ENCODE results near the gene KIRREL3. TPM values are rescaled to one million over a fixed set of nuclear protein-coding genes. Genes with fewer than 3 reads are reported as not detected.
A peak's percentile ranks its signal among the peaks of the same experiment; 100 is the strongest.

The KIRREL3 gene
- total and polyA plus RNA-seq, 2 of the 4 experiments (the other 2 are of a cell fraction): 10.9 to 15.9 TPM

DNA sequence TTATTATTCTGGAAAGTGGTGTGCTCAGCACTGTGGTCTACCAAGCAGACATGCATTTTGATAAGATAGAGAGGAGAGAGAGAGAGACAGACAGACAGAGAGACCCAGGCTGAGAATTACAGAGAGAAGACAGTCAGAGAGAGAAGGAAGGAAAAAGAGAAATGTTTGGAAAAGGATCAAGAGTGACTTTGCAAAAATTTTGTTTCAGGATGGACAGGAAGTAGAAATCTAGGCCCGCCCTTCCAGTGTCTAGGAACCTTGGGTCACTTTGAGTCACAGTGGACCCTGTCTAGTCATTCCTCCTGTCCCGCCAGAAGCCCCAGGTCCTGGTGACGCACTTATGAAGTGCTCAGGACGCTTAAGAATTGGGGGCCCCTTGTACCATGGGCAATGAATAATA is 478.4 kb downstream of the KIRREL3 start:
- DNase-seq: peak; percentile 10

More for the DNA sequence above, 478.4 kb downstream of the KIRREL3 start:
- no peak overlapping the region for H4K91ac ChIP-seq (ENCODE audit: insufficient read depth, low read depth, low read length)
- no peaks in the 10 kb centered on the region for H3K9me3 ChIP-seq (ENCODE audit: control insufficient read depth, insufficient read depth, low read length)
- 100% methylated on average over 3 of the region's 4 CpGs; no CpG with 5 or more reads in 1 of the 2 experiments for whole genome bisulfite sequencing, 2 experiments (ENCODE audit: extremely low coverage in 2 of 2, insufficient read length in 1 of 2)
- H3K23ac ChIP-seq (ENCODE audit: low read depth, low read length): no peak overlapping the region
- no peak overlapping the region for H3K56ac ChIP-seq (ENCODE audit: extremely low read depth, insufficient read depth, low read length)
- H2BK20ac ChIP-seq (ENCODE audit: low read depth, low read length): no peak overlapping the region
- H3K27me3 ChIP-seq (ENCODE audit: control insufficient read depth, insufficient read depth, low read length): no peaks in the 10 kb centered on the region
- H3K4me3 ChIP-seq (ENCODE audit: insufficient read depth, low read depth, low read length): no peak overlapping the region
- H2BK120ac ChIP-seq (ENCODE audit: low read depth, low read length): no peak overlapping the region
- H2BK5ac ChIP-seq (ENCODE audit: low read depth, low read length, poor library complexity, severe bottlenecking): no peak overlapping the region
- no peak for ATAC-seq (ENCODE audit: low read depth)
- H2AFZ ChIP-seq (replicated peaks; ENCODE audit: low read length, poor library complexity): no peak overlapping the region
- no peak overlapping the region for H3K9ac ChIP-seq (ENCODE audit: low read depth, low read length)
- H3K18ac ChIP-seq (ENCODE audit: low read depth, low read length): no peak overlapping the region
- no peak overlapping the region for H2BK15ac ChIP-seq (ENCODE audit: low read depth, low read length)
- BruUV-seq (replicated peaks): no TSS peak
- H3K4me1 ChIP-seq (ENCODE audit: control insufficient read depth, insufficient read depth, low read length): no peaks in the 10 kb centered on the region
- no peak overlapping the region; the same call in 1 of the 2 replicates for H2AK5ac ChIP-seq (ENCODE audit: low read depth, low read length)
- H3K79me1 ChIP-seq (ENCODE audit: low read depth in 1 of 2, low read length in 2 of 2): no peaks in the 10 kb centered on the region
- ChIA-PET CTCF (no interaction called here), POLR2A (ENCODE audit: unreplicated experiment) (no interaction called here)
- TF ChIP-seq NFE2L2 (IDR thresholded peaks at IDR 0.05; ENCODE audit: low read depth, low read length) (peak; percentile 33; the same call in 1 of the 2 replicates), BHLHE40 (IDR thresholded peaks at IDR 0.05; ENCODE audit: low read depth, low read length) (no peak), POLR2A (IDR thresholded peaks at IDR 0.05; ENCODE audit: low read depth, low read length) (no peak)
- H3K36me3 ChIP-seq (ENCODE audit: control insufficient read depth, insufficient read depth, low read length): no peaks in the 10 kb centered on the region
- no peak overlapping the region for H3K4ac ChIP-seq (ENCODE audit: low read depth, low read length)
- peak overlapping the region in 1 of 2 experiments; percentile 12; a peak in 1 of 4 replicates for H4K8ac ChIP-seq (ENCODE audit: low read depth in 2 of 2, low read length in 2 of 2)
- no peaks in the 10 kb centered on the region; the same call in 1 of the 2 replicates for H3K9me1 ChIP-seq (ENCODE audit: insufficient read depth, low read length)
- dilution Hi-C loops (cut with HindIII; ENCODE audit: low sequenced_read_pairs, unreplicated experiment): no loop called here
- in situ Hi-C loops (cut with MboI; ENCODE audit: low sequenced_read_pairs): no loop called here
- intact Hi-C loops (cut with micrococcal nuclease): no loop called here
- no peak overlapping the region for H2AK9ac ChIP-seq (replicated peaks; ENCODE audit: low read depth, low read length, poor library complexity)
- H3K14ac ChIP-seq (replicated peaks; ENCODE audit: low read depth, low read length): no peak overlapping the region
- H3K4me2 ChIP-seq (ENCODE audit: low read depth, low read length): no peak overlapping the region
- no peaks in the 10 kb centered on the region for H4K20me1 ChIP-seq (ENCODE audit: insufficient read depth, low read length)
- H3K27ac ChIP-seq (ENCODE audit: insufficient read depth, low read length): no peak overlapping the region
- no peak overlapping the region for H4K5ac ChIP-seq (ENCODE audit: low read depth, low read length)

Measured in IMR-90 (cell line).